GM21515 (cell line): Measurements from ENCODE around the gene KRT33B.

Experiments
- ATAC-seq: cut with Tn5 transposase; IDR thresholded peaks from one replicate; pipeline ENCODE4 v1.9.1; 2021; ENCODE audit not compliant: unreplicated experiment

The KRT33B gene

GRCh38 chr17:41326173-41327145 is 43.2 kb downstream of the KRT33B start:
- no peak for ATAC-seq

DNA sequence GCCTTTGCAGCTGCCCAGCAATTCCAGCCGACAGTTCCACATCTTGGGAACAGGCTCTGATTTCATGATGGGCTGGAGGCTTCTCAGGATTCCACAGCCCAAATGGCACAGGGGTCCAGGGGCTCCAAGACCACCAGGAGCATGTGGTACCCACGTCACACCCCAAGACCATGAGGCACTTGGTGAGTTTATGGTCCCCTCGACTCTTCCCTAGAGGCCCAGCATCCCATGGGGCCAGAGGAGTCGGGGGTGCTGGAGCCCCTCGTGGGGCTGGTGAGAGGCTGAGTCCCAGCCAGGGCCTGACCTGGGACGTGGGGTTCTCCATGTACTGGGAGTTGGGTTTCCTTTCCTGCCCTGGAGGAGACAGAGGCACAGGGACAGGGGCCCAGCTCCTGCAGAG is 44.0 kb downstream of the KRT33B start:
- no peak for ATAC-seq

DNA sequence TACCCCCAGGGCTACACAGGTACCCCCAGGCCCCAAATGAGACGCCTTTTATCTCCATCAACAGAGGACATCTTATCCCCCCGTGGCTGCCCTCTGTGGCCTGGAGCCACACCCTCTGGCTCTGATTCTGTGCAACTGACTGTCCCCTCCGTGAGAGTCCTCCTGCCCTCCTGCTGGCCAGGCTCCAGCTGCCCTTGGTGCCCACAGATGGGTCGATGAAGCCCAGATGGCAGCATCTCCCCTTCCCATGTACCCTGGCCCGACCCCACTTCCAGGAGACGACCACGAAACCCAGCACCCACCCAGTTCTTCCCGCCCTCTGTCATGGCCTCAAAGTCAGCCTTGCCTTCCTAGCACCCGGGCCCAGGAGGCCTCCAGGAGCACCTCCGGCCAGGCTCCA is 44.5 kb downstream of the KRT33B start:
- ATAC-seq: no peak

GRCh38 chr17:41324180-41325075 is 45.2 kb downstream of the KRT33B start:
- no peak for ATAC-seq

- no peak for ATAC-seq
These were observed 46.4 kb downstream of the KRT33B start for GRCh38 chr17:41322903-41323895.

DNA sequence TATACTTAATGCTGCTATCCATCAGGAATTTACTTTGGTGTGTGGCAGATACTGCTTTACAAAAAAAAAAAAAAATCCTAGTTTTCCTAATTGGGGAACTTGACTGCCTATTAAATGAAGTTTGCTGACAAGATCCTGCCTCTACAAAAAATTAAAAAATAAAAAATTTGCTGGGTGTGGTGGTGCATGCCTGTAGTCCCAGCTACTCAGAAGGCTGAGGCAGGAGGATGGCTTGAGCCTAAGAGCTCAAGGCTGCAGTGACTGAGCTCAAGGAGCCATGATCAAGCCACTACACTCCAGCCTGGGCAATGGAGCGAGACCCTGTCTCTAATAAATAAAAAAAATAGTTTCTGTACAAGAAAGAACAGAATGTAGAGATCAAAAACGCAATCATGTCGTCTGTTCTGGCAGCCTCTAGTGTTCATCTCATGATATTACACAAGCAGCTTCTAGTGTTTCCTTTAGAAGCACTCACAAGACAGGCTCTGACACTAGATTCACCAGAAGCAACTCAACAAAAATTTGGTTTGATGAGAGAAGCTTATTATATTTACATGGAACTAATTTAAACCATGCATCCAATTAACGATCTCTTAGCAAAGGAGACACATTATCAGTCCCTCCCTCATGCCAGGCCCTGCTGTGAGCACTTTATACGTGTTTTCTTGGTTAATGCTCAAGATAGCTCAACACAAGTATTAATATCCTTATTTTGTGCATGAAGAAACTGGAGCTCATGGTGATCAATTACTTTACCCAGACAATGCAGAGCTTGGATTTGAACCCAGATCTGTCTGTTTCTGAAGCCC is 47.3 kb downstream of the KRT33B start:
- no peak for ATAC-seq

GRCh38 chr17:41318231-41318630 is 51.4 kb downstream of the KRT33B start:
- no peak for ATAC-seq

DNA sequence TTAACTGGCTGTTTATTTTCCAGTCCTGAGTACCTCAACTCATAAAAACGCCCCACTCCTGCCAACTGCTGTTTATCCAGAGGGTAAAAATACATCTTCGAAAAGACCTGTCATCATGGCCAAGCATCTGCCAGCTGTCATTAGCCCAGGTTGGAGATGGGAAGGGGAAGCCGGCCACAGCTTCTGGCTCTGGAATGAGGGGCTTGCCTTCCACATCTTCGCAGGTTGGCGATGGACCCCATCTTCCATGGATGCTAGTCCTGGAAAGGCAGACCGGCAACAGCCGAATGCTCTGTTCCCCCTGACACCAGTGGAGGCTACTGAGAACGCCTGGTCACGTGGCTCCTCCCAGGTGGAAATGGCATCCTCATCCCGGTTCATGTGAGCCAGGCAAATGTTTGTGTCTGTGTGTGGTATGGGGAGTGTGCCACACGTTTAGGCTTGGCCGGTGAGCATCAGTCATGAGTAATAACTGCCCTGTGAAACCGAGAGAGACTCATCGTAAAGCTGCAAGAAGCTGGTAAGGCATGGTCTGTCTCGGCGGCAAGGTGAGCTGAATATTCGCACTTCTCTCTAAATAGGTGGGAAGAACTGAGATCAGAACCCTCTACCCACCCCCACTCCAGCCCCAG is 53.7 kb downstream of the KRT33B start:
- ATAC-seq: no peak

DNA sequence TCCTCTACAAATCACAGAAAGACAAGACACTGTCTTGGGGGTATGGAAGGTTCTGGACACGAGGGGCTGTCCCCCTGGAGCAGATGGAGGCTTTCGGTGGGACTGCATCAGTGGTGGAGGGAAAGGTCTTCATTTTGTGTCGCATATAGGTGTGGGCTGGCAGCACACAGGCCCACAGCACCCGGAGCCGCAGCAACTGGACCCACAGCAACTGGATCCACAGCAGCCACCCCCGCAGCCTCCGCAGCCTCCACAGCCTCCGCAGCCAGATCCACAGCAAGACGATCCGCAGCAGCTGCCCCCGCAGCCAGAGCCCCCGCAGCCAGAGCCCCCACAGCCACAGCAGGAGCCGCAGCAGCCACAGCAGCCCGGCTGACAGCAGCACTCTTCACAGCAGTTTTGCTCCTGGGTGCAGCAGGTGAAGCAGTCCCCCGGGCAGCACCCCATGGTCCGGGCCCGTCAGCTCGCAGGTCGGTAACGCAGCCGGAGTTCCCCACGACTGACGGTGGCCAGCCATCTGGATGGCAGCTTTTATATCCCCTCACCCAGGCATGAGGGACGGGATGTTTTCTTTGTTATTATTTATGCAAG is 54.3 kb downstream of the KRT33B start, which contains the start of gene KRTAP17-1:
Gene KRTAP17-1, minus strand, starts transcription at position 507 of the 591 bp plus-strand sequence. Its CDS starts 60 bp downstream, at position 447.
- no peak for ATAC-seq
